Peyer's patch (tissue), 4 donors: ENCODE measurements around the gene CTBP2. TPM values are rescaled to one million over a fixed set of nuclear protein-coding genes. Genes with fewer than 3 reads are reported as not detected.

Experiments used
- DNase-seq, 3 donors: peaks; one replicate each; pipeline ENCODE4 v3.0.0-alpha.2; 2017 to 2019
- H3K27ac ChIP-seq, 4 donors: fragments of 200-600 bp; sonication (generic); one replicate each; pipeline ENCODE4 v1.5.1; 2016 to 2019
- H3K27me3 ChIP-seq, 2 donors: fragments of 200-600 bp; sonication (generic); one replicate each; pipeline ENCODE4 v1.5.1; 2019
- H3K36me3 ChIP-seq, 3 donors: fragments of 200-600 bp; sonication (generic); one replicate each; pipeline ENCODE4 v1.5.1; 2016 to 2019
- H3K4me1 ChIP-seq, 4 donors: fragments of 200-600 bp; sonication (generic); one replicate each; pipeline ENCODE4 v1.5.1; 2016 to 2019
- H3K4me3 ChIP-seq, 4 donors: fragments of 200-600 bp; sonication (generic); 1 replicate in 3 of 4; 2 replicates in 1 of 4; pipeline ENCODE4 v1.5.1; 2016 to 2019; ENCODE audit warnings: mild to moderate bottlenecking in 1 of 4
- H3K9me3 ChIP-seq, 4 donors: fragments of 200-600 bp; sonication (generic); one replicate each; pipeline ENCODE4 v1.5.1; 2016 to 2019; ENCODE audit warnings: mild to moderate bottlenecking in 1 of 4
- POLR2A ChIP-seq, 2 donors: fragments of 450-650 bp; IDR thresholded peaks; one replicate each; pipeline ENCODE4 v1.5.1; 2017; ENCODE audit warnings: antibody characterized with exemption in 2 of 2, mild to moderate bottlenecking in 2 of 2, moderate library complexity in 2 of 2
- total RNA-seq, 4 donors: library from RNA; depleted of rRNA; stranded (reverse); fragments of >200 nt; gene quantifications; one replicate each; pipeline ENCODE4 v1.1.0, GENCODE V29; 2016
- TF ChIP-seq, protein P1 (sequence below), 6 experiments: fragments of 450-650 bp in 4 of 6; fragments of 200-600 bp in 2 of 6; sonication (generic) in 1 of 6; IDR thresholded peaks; one replicate each; pipeline ENCODE4 v1.5.1; 2017 to 2019; ENCODE audit warnings: antibody characterized with exemption in 6 of 6, mild to moderate bottlenecking in 3 of 6, moderate library complexity in 1 of 6

CTBP2 gene
- total RNA-seq, 4 donors from 2014 or later = 53.6 to 83.8 (median 64.7) TPM

DNA sequence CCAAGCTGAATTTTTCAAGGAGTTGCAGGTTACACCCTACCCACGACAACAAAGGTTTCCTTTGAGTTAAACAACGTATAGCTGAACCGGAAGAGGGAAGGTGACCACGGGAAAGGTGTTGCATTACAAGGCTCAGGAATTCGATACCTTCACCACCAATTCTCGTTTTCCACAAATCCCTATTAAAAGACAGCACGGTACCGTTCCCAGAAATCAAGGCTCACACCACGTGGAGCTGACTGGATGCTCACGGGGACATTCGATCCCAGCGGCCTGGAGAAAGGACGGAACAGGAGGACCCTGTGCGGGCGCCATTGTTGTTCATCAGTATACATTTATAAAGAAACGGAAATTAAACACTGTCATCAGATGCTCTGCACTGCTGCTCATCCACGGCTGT lies 56.4 kb downstream of the CTBP2 start:
- Histone ChIP-seq H3K9me3 (peaks cover 0 to 4% (median 0%) of the 10 kb centered on the region in 4 donors), H3K4me1 (peaks cover 0 to 20% (median 2%) of the 10 kb centered on the region in 4 donors), H3K27ac (peak overlapping the region in 2 of 4 donors; percentile 58 to 77), H3K27me3 (no peaks in the 10 kb centered on the region), H3K4me3 (no peak overlapping the region), H3K36me3 (peaks cover 0 to 25% (median 0%) of the 10 kb centered on the region in 3 donors)
- DNase-seq = peak in 1 of 3 donors; percentile 37
- TF ChIP-seq, protein P1, sequence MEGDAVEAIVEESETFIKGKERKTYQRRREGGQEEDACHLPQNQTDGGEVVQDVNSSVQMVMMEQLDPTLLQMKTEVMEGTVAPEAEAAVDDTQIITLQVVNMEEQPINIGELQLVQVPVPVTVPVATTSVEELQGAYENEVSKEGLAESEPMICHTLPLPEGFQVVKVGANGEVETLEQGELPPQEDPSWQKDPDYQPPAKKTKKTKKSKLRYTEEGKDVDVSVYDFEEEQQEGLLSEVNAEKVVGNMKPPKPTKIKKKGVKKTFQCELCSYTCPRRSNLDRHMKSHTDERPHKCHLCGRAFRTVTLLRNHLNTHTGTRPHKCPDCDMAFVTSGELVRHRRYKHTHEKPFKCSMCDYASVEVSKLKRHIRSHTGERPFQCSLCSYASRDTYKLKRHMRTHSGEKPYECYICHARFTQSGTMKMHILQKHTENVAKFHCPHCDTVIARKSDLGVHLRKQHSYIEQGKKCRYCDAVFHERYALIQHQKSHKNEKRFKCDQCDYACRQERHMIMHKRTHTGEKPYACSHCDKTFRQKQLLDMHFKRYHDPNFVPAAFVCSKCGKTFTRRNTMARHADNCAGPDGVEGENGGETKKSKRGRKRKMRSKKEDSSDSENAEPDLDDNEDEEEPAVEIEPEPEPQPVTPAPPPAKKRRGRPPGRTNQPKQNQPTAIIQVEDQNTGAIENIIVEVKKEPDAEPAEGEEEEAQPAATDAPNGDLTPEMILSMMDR (IDR thresholded peaks at IDR 0.05) = no peak
- TF ChIP-seq POLR2A (IDR thresholded peaks at IDR 0.05) = no peak

DNA sequence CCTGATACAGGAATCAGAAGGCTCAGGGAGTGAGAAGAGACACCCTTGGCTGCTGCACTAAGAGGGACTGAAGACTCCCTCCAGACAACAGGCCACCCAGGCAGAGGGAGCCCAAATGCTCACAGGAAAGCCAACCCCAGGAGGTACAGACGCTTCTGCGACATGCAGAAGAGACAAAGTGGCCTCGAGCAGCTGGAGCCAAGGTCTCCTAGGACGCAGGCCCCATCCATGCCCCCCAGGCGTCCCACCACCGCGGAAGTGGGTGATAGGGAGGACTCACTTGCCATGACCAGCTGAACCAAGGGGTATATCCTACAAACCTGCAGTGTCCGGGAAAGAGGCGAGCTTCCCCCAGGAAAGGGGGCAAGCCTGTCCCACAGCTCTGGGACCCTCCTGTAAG lies 56.9 kb downstream of the CTBP2 start:
- Histone ChIP-seq H3K27me3 (no peaks in the 10 kb centered on the region), H3K4me3 (no peak overlapping the region), H3K9me3 (peaks cover 0 to 4% (median 0%) of the 10 kb centered on the region in 4 donors), H3K4me1 (peaks cover 0 to 20% (median 2%) of the 10 kb centered on the region in 4 donors), H3K36me3 (peaks cover 0 to 21% (median 0%) of the 10 kb centered on the region in 3 donors), H3K27ac (peak overlapping the region in 2 of 4 donors; percentile 58 to 77)
- peak in 2 of 3 donors; percentile 36 to 44 for DNase-seq
- no peak for TF ChIP-seq POLR2A (IDR thresholded peaks at IDR 0.05)
- TF ChIP-seq, protein P1 (IDR thresholded peaks at IDR 0.05) = no peak

DNA sequence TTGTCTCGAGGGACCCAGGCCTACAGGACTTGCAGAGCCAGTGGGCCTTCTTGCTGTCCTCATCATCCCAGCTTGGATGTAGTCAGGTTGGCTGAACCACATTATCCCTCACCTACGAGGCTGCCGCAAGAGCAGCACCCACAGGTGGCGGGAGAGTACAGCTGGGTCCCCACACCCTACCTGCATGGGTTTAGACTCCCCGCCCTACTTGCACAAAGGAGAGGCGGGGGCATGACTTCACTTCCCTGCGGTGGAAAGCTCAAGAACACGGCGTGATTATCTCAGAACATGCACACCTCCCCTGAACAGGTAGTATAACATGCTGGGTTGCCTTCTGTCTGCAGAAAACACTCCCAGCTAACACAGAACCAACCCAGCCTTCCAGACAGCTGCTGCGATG lies 57.5 kb downstream of the CTBP2 start:
- no peaks in the 10 kb centered on the region for H3K27me3 ChIP-seq
- peak in 2 of 3 donors; percentile 58 to 69 for DNase-seq
- H3K36me3 ChIP-seq = peaks cover 0 to 14% (median 0%) of the 10 kb centered on the region in 3 donors
- H3K27ac ChIP-seq = peak overlapping the region in 2 of 4 donors; percentile 58 to 77
- H3K9me3 ChIP-seq = no peaks in the 10 kb centered on the region
- TF ChIP-seq, protein P1 (IDR thresholded peaks at IDR 0.05) = peak in 3 of 6 experiments; percentile 38 to 53 (median 47)
- TF ChIP-seq POLR2A (IDR thresholded peaks at IDR 0.05) = no peak
- peaks cover 0 to 20% (median 2%) of the 10 kb centered on the region in 4 donors for H3K4me1 ChIP-seq
- H3K4me3 ChIP-seq = no peak overlapping the region

DNA sequence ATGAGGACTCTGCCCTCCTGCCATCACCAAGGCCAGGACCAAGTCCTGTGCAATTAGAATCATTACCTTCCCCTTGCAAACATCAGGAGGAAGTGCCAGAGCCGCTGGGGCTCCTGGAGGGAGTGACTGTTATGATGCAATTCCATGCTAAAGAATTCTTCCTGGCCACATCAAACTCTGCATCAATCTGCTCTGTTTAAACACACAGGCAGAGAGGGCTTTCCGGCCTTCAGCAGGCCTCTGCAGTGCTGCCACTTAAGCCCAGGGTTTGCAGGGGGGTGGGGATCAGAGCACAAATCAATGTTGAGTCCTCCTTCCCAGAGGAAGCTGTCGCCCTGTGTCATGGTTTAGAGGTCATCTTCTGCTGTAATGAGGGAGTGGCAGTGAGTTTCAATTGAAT lies 58.1 kb downstream of the CTBP2 start:
- H3K36me3 ChIP-seq = peaks cover 0 to 9% (median 0%) of the 10 kb centered on the region in 3 donors
- H3K9me3 ChIP-seq = no peaks in the 10 kb centered on the region
- peak in 2 of 3 donors; percentile 49 to 53 for DNase-seq
- no peak overlapping the region for H3K4me3 ChIP-seq
- peak overlapping the region in 2 of 4 donors; percentile 58 to 77 for H3K27ac ChIP-seq
- peaks cover 0 to 20% (median 2%) of the 10 kb centered on the region in 4 donors for H3K4me1 ChIP-seq
- TF ChIP-seq, protein P1 (IDR thresholded peaks at IDR 0.05) = no peak
- no peak for TF ChIP-seq POLR2A (IDR thresholded peaks at IDR 0.05)
- no peaks in the 10 kb centered on the region for H3K27me3 ChIP-seq

DNA sequence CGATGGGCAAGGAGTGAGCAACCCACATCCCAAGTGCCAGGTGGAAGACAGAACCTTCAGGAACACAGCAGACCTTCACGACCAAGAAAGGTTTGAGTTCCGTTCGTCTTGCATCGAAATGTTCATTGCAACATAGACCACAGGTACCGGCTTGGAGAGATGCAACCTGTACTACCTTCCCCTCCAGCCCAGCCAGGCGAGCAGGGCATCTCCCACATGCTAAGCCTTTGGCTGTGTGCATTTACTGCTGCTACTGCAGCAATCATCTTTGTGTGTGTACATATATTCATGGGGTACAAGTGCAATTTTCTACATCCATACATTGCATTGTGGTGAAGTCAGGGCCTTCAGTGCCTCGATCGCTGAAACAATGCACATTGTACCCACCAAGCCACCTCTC lies 58.8 kb downstream of the CTBP2 start:
- Histone ChIP-seq H3K36me3 (peaks cover 0 to 3% (median 0%) of the 10 kb centered on the region in 3 donors), H3K9me3 (no peaks in the 10 kb centered on the region), H3K27me3 (no peaks in the 10 kb centered on the region), H3K27ac (peak overlapping the region in 2 of 4 donors; percentile 58 to 77), H3K4me1 (peaks cover 0 to 20% (median 2%) of the 10 kb centered on the region in 4 donors), H3K4me3 (no peak overlapping the region)
- peak in 1 of 3 donors; percentile 11 for DNase-seq
- TF ChIP-seq, protein P1 (IDR thresholded peaks at IDR 0.05) = no peak
- TF ChIP-seq POLR2A (IDR thresholded peaks at IDR 0.05) = no peak
